IMR-90 (cell line): Measurements from ENCODE around the gene NPAS3. TPM values are rescaled to one million over a fixed set of nuclear protein-coding genes. Genes with fewer than 3 reads are reported as not detected.

ENCODE experiments used
- ATAC-seq: fragments of 200-7000 bp; cut with Tn5 transposase; 2 replicates; pipeline ENCODE4 v1.9.1; 2020; ENCODE audit warnings: low read depth, mild to moderate bottlenecking, moderate library complexity
- BruUV-seq: library from RNA; stranded (reverse); fragments of 400-500 nt; replicated peaks from 2 replicates; lab custom pipeline; 2021; lab: Mats Ljungman, UMichigan
- CTCF ChIA-PET: fragments of 300-600 bp; formaldehyde crosslinking; extraction: SDS; loops from one replicate; lab custom pipeline; 2021; ENCODE audit warnings: antibody characterized with exemption; lab: Yijun Ruan, JAX
- POLR2A ChIA-PET: fragments of 300-600 bp; sonication (Branson Sonifier 250); formaldehyde crosslinking; loops from one replicate; lab custom pipeline; 2022; ENCODE audit warnings: antibody characterized with exemption; ENCODE audit not compliant: unreplicated experiment; lab: Charles Lee
- DNase-seq: peaks from one replicate; pipeline ENCODE4 v3.0.0; 2013
- H2AFZ ChIP-seq: replicated peaks from 2 replicates; pipeline ENCODE3; 2013; ENCODE audit warnings: low read length, mild to moderate bottlenecking; ENCODE audit not compliant: poor library complexity
- H2AK5ac ChIP-seq: 2 replicates; pipeline ENCODE4 v1.6.1; 2013; ENCODE audit warnings: low read depth, low read length, inconsistent platforms
- H2AK9ac ChIP-seq: replicated peaks from 2 replicates; pipeline ENCODE3; 2013; ENCODE audit warnings: mild to moderate bottlenecking, low read depth, low read length, moderate library complexity; ENCODE audit not compliant: poor library complexity
- H2BK120ac ChIP-seq: 2 replicates; pipeline ENCODE4 v1.6.1; 2013; ENCODE audit warnings: low read depth, low read length, inconsistent platforms
- H2BK15ac ChIP-seq: 3 replicates; pipeline ENCODE4 v1.6.1; 2013; ENCODE audit warnings: low read depth, low read length, inconsistent platforms
- H2BK20ac ChIP-seq: 2 replicates; pipeline ENCODE4 v1.6.1; 2013; ENCODE audit warnings: low read depth, mild to moderate bottlenecking, inconsistent platforms, low read length, moderate library complexity
- H2BK5ac ChIP-seq: 2 replicates; pipeline ENCODE4 v1.6.1; 2013; ENCODE audit warnings: mild to moderate bottlenecking, low read depth, low read length, inconsistent platforms; ENCODE audit not compliant: poor library complexity, severe bottlenecking
- H3K14ac ChIP-seq: replicated peaks from 2 replicates; pipeline ENCODE4 v1.6.1; 2013; ENCODE audit warnings: low read depth, low read length, inconsistent platforms
- H3K18ac ChIP-seq: 2 replicates; pipeline ENCODE4 v1.6.1; 2013; ENCODE audit warnings: low read depth, low read length, control low read depth
- H3K23ac ChIP-seq: 2 replicates; pipeline ENCODE4 v1.6.1; 2013; ENCODE audit warnings: low read depth, low read length, inconsistent platforms
- H3K27ac ChIP-seq: 2 replicates; pipeline ENCODE4 v1.5.1; 2013; ENCODE audit warnings: mild to moderate bottlenecking, control low read depth, low read length; ENCODE audit not compliant: insufficient read depth
- H3K27me3 ChIP-seq: 2 replicates; pipeline ENCODE4 v1.6.1; 2013; ENCODE audit warnings: low read length; ENCODE audit not compliant: control insufficient read depth, insufficient read depth
- H3K36me3 ChIP-seq: 2 replicates; pipeline ENCODE4 v1.6.1; 2013; ENCODE audit warnings: low read length, mixed read lengths; ENCODE audit not compliant: control insufficient read depth, insufficient read depth
- H3K4ac ChIP-seq: 2 replicates; pipeline ENCODE4 v1.6.1; 2013; ENCODE audit warnings: low read depth, low read length, inconsistent platforms
- H3K4me1 ChIP-seq: 2 replicates; pipeline ENCODE4 v1.6.1; 2013; ENCODE audit warnings: low read length, mixed read lengths; ENCODE audit not compliant: control insufficient read depth, insufficient read depth
- H3K4me2 ChIP-seq: 2 replicates; pipeline ENCODE4 v1.6.1; 2013; ENCODE audit warnings: low read depth, mild to moderate bottlenecking, control low read depth, low read length, moderate library complexity
- H3K4me3 ChIP-seq: 2 replicates; pipeline ENCODE4 v1.5.1; 2013; ENCODE audit warnings: low read depth, mild to moderate bottlenecking, control low read depth, low read length, moderate library complexity; ENCODE audit not compliant: insufficient read depth
- H3K56ac ChIP-seq: 2 replicates; pipeline ENCODE4 v1.6.1; 2013; ENCODE audit warnings: low read length, inconsistent platforms; ENCODE audit not compliant: insufficient read depth; ENCODE audit errors: extremely low read depth
- H3K79me1 ChIP-seq, 2 experiments: 2 replicates each; pipeline ENCODE4 v1.6.1; 2013; ENCODE audit warnings: low read length in 2 of 2, inconsistent platforms in 1 of 2, low read depth in 1 of 2
- H3K9ac ChIP-seq: 2 replicates; pipeline ENCODE4 v1.6.1; 2013; ENCODE audit warnings: low read depth, low read length, control low read depth
- H3K9me1 ChIP-seq: 2 replicates; pipeline ENCODE4 v1.6.1; 2013; ENCODE audit warnings: low read length, inconsistent platforms; ENCODE audit not compliant: insufficient read depth
- H3K9me3 ChIP-seq: 2 replicates; pipeline ENCODE4 v1.6.1; 2013; ENCODE audit warnings: low read length; ENCODE audit not compliant: control insufficient read depth, insufficient read depth
- H4K20me1 ChIP-seq: 2 replicates; pipeline ENCODE4 v1.6.1; 2013; ENCODE audit warnings: low read length, inconsistent platforms; ENCODE audit not compliant: insufficient read depth
- H4K5ac ChIP-seq: 2 replicates; pipeline ENCODE4 v1.6.1; 2013; ENCODE audit warnings: mild to moderate bottlenecking, low read depth, low read length, control low read depth
- H4K8ac ChIP-seq, 2 experiments: 2 replicates each; pipeline ENCODE4 v1.6.1; 2013; ENCODE audit warnings: low read depth in 2 of 2, low read length in 2 of 2, control low read depth in 1 of 2, inconsistent platforms in 1 of 2
- H4K91ac ChIP-seq: 2 replicates; pipeline ENCODE4 v1.6.1; 2013; ENCODE audit warnings: low read depth, low read length, inconsistent platforms; ENCODE audit not compliant: insufficient read depth
- CEBPB ChIP-seq: IDR thresholded peaks from 2 replicates; pipeline ENCODE4 v1.6.1; 2012; ENCODE audit warnings: low read depth, low read length, improper control_type of control experiment
- NFE2L2 ChIP-seq: fragments of 150-350 bp; IDR thresholded peaks from 2 replicates; pipeline ENCODE4 v1.6.1; 2016; ENCODE audit warnings: low read depth, mild to moderate bottlenecking, low read length
- WGBS, 2 experiments: methylation state at CpG; one replicate each; pipeline versions ENCODE4 v1.1.5 to v1.1.7; 2013; ENCODE audit warnings: missing lambda C conversion rate in 2 of 2; ENCODE audit not compliant: insufficient read length in 1 of 2; ENCODE audit errors: extremely low coverage in 2 of 2; 5-methylcytosine and 5-hydroxymethylcytosine counted together
- dilution Hi-C: fragments of 300-500 bp; cut with HindIII; formaldehyde crosslinking; loops from one replicate; pipeline ENCODE4 v1.14.3; 2018; ENCODE audit warnings: low sequenced_read_pairs; ENCODE audit not compliant: unreplicated experiment
- in situ Hi-C: fragments of 300-500 bp; cut with MboI; formaldehyde crosslinking; loops from 3 replicates; pipeline ENCODE4 v1.14.3; 2019; ENCODE audit warnings: low sequenced_read_pairs, inconsistent platforms, mixed read lengths
- intact Hi-C: fragments of 100-400 bp; cut with micrococcal nuclease; formaldehyde crosslinking; loops from 2 replicates; pipeline ENCODE4 v1.10.0; 2022
- polyA plus RNA-seq, 3 experiments: library from polyadenylated mRNA; depleted of rRNA; stranded (reverse); fragments of >200 nt; gene quantifications; 2 replicates each; pipeline ENCODE4 v1.2.3, GENCODE V29; 2012; ENCODE audit warnings: low replicate concordance in 1 of 3
- total RNA-seq: library from RNA; depleted of rRNA; stranded (reverse); fragments of >200 nt; gene quantifications from 2 replicates; pipeline ENCODE4 v1.2.3, GENCODE V29; 2012

NPAS3 gene
- total and polyA plus RNA-seq, 2 of the 4 experiments (the other 2 are of a cell fraction): not detected

- no TSS peak for BruUV-seq
- no peak overlapping the region for H3K4me2 ChIP-seq
- H2BK15ac ChIP-seq: no peak overlapping the region
- no CpG with 5 or more reads among the region's 2 CpGs for whole genome bisulfite sequencing, 2 experiments
- no peak overlapping the region for H2BK120ac ChIP-seq
- H3K4ac ChIP-seq: no peak overlapping the region
- ATAC-seq: no peak
- DNase-seq: no peak
- H2AK9ac ChIP-seq: no peak overlapping the region
- H3K27me3 ChIP-seq: no peaks in the 10 kb centered on the region
- intact Hi-C loops (no loop called here), in situ Hi-C loops (no loop called here), dilution Hi-C loops (no loop called here)
- H2BK20ac ChIP-seq: no peak overlapping the region
- H4K91ac ChIP-seq: no peak overlapping the region
- H2BK5ac ChIP-seq: no peak overlapping the region
- no peak overlapping the region for H2AFZ ChIP-seq
- H3K36me3 ChIP-seq: no peaks in the 10 kb centered on the region
- H3K9ac ChIP-seq: no peak overlapping the region
- H3K4me1 ChIP-seq: no peaks in the 10 kb centered on the region
- no peaks in the 10 kb centered on the region for H4K20me1 ChIP-seq
- H4K8ac ChIP-seq: no peak overlapping the region
- no peaks in the 10 kb centered on the region for H3K9me3 ChIP-seq
- H3K56ac ChIP-seq: no peak overlapping the region
- no peaks in the 10 kb centered on the region for H3K9me1 ChIP-seq
- no peak overlapping the region for H3K4me3 ChIP-seq
- POLR2A ChIA-PET: no interaction called here
- H4K5ac ChIP-seq: no peak overlapping the region
- H2AK5ac ChIP-seq: no peak overlapping the region
- no peak overlapping the region for H3K18ac ChIP-seq
- TF ChIP-seq NFE2L2: no peak
- no peak for TF ChIP-seq CEBPB
- no peak overlapping the region for H3K14ac ChIP-seq
- H3K27ac ChIP-seq: no peak overlapping the region
- H3K23ac ChIP-seq: no peak overlapping the region
- CTCF ChIA-PET: no interaction called here
- H3K79me1 ChIP-seq: no peaks in the 10 kb centered on the region
These were observed 333.2 kb downstream of the NPAS3 start for GRCh38 chr14:33271891-33272290.
